ENCODE results near the gene PC. TPM values are rescaled to one million over a fixed set of nuclear protein-coding genes. Genes with fewer than 3 reads are reported as not detected.

PC gene
- polyA plus RNA-seq, 3 donors, result 4.6 to 7.1 (median 6.0) TPM

GRCh38 chr11:66853242-66854229 lies 104.6 kb downstream of the PC start:
- Histone ChIP-seq H3K9me3 (replicated peaks in 1 of 2; ENCODE audit: control insufficient read depth in 1 of 2, insufficient read depth in 1 of 2, low read length in 2 of 2) (no peaks in the 10 kb centered on the region), H3K27ac (ENCODE audit: low read depth in 1 of 2, low read length in 2 of 2) (no peak overlapping the region), H3K9ac (ENCODE audit: insufficient read depth, low read length, poor library complexity, severe bottlenecking) (no peak overlapping the region), H3K4me3 (replicated peaks in 1 of 3; ENCODE audit: low read depth in 2 of 3, low read length in 3 of 3) (no peak overlapping the region), H3K36me3 (replicated peaks in 1 of 2; ENCODE audit: control insufficient read depth in 1 of 2, insufficient read depth in 2 of 2, low read length in 2 of 2) (peaks cover 5 to 7% of the 10 kb centered on the region in 2 donors), H3K4me1 (ENCODE audit: control insufficient read depth in 1 of 2, insufficient read depth in 2 of 2, low read length in 2 of 2) (peaks cover 21 to 27% of the 10 kb centered on the region in 2 donors), H2AFZ (ENCODE audit: insufficient read depth, low read depth, low read length, poor library complexity, severe bottlenecking) (no peak overlapping the region), H3K27me3 (ENCODE audit: control insufficient read depth in 2 of 2, insufficient read depth in 2 of 2, low read length in 2 of 2) (no peaks in the 10 kb centered on the region), H3K79me2 (ENCODE audit: insufficient read depth, low read length) (peaks cover under 1% of the 10 kb centered on the region), H3K4me2 (replicated peaks; ENCODE audit: extremely low read depth, low read length, poor library complexity, severe bottlenecking) (no peak overlapping the region), H4K20me1 (ENCODE audit: insufficient read depth, low read length) (no peaks in the 10 kb centered on the region)
- intact Hi-C loops (cut with micrococcal nuclease), result no loop called here
- peaks cover 0 to 9% of the 10 kb centered on the region in 2 donors for H3K36me3 Mint-ChIP-seq
- no peaks in the 10 kb centered on the region for H3K9me3 Mint-ChIP-seq
- peaks cover 0 to 3% (median 0%) of the 10 kb centered on the region in 3 donors for H3K27me3 Mint-ChIP-seq (ENCODE audit: low read depth in 3 of 3)
- no peak for TF ChIP-seq CTCF (IDR thresholded peaks at IDR 0.05)
- 91% methylated on average over 26 of the region's 26 CpGs for WGBS (ENCODE audit: insufficient coverage)
- no peak for DNase-seq
- H3K4me1 Mint-ChIP-seq, result peaks cover 25% of the 10 kb centered on the region
- H3K4me3 Mint-ChIP-seq, result peak overlapping the region in 1 of 2 donors; percentile 18
- peak overlapping the region in 3 of 7 donors; percentile 44 to 65 (median 55) for H3K27ac Mint-ChIP-seq

DNA sequence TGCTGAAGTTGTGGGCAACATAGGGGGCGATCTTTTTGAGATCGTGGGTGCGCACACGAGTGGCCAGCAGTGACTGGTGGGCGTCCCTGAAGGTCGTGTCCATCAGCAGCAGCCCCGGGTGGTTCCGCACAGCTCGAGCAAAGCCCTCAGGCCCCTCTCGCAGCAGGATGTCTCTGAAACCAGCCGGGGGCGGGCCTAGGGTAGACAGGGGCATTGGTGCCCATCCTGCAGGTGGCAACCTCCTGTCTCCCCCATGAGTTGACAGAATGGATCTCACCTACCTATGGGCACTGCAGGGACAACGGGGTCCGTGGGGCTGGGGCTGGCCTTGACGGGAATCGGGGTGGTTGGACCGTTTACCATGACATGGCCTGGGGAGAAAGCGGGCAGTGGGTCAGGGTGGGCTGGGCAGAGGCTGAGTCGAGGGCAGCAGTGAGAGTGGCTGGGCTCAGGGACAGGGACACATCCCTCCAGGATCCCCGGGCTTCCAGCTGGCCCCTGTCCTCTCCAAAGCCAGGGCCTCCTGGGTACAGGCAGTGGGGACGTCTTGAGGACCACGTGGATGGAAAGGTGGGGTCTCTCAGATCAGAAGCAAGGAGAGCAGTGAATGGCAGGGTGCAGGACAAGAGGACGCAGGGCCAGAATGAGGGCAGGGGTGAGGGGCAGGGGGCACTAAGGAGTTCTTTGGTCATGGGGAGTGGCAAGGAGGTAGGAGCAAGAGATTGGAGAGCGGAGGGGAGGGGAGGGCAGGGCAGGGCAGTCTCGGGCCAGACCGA lies 105.5 kb downstream of the PC start:
- TF ChIP-seq CTCF (IDR thresholded peaks at IDR 0.05), result no peak
- peak overlapping the region; percentile 54 for H2AFZ ChIP-seq (ENCODE audit: insufficient read depth, low read depth, low read length, poor library complexity, severe bottlenecking)
- H3K4me1 Mint-ChIP-seq, result peaks cover 25% of the 10 kb centered on the region
- 94% methylated on average over 26 of the region's 26 CpGs for WGBS (ENCODE audit: insufficient coverage)
- intact Hi-C loops (cut with micrococcal nuclease), result no loop called here
- no peak overlapping the region for H3K27ac Mint-ChIP-seq
- H3K4me3 ChIP-seq (replicated peaks in 1 of 3; ENCODE audit: low read depth in 2 of 3, low read length in 3 of 3), result no peak overlapping the region
- peaks cover 20 to 25% of the 10 kb centered on the region in 2 donors for H3K4me1 ChIP-seq (ENCODE audit: control insufficient read depth in 1 of 2, insufficient read depth in 2 of 2, low read length in 2 of 2)
- no peaks in the 10 kb centered on the region for H4K20me1 ChIP-seq (ENCODE audit: insufficient read depth, low read length)
- no peaks in the 10 kb centered on the region for H3K27me3 ChIP-seq (ENCODE audit: control insufficient read depth in 2 of 2, insufficient read depth in 2 of 2, low read length in 2 of 2)
- peaks cover 0 to 3% (median 0%) of the 10 kb centered on the region in 3 donors for H3K27me3 Mint-ChIP-seq (ENCODE audit: low read depth in 3 of 3)
- H3K9me3 Mint-ChIP-seq, result no peaks in the 10 kb centered on the region
- peaks cover 4 to 14% of the 10 kb centered on the region in 2 donors for H3K36me3 Mint-ChIP-seq
- no peaks in the 10 kb centered on the region for H3K79me2 ChIP-seq (ENCODE audit: insufficient read depth, low read length)
- no peak for DNase-seq
- H3K9me3 ChIP-seq (replicated peaks in 1 of 2; ENCODE audit: control insufficient read depth in 1 of 2, insufficient read depth in 1 of 2, low read length in 2 of 2), result no peaks in the 10 kb centered on the region
- H3K4me3 Mint-ChIP-seq, result no peak overlapping the region
- no peak overlapping the region for H3K4me2 ChIP-seq (replicated peaks; ENCODE audit: extremely low read depth, low read length, poor library complexity, severe bottlenecking)
- no peak overlapping the region for H3K27ac ChIP-seq (ENCODE audit: low read depth in 1 of 2, low read length in 2 of 2)
- peaks cover 9 to 16% of the 10 kb centered on the region in 2 donors for H3K36me3 ChIP-seq (replicated peaks in 1 of 2; ENCODE audit: control insufficient read depth in 1 of 2, insufficient read depth in 2 of 2, low read length in 2 of 2)
- no peak overlapping the region for H3K9ac ChIP-seq (ENCODE audit: insufficient read depth, low read length, poor library complexity, severe bottlenecking)
